Eye (tissue), 1 donor: ENCODE results near the gene P2RX6.
"Not testable (repeated sequence)": the region's sequence is repeated elsewhere in the genome, so short reads cannot be mapped to it uniquely, and the experiment has no call there.

Source experiments
- DNase-seq: peaks from one replicate; pipeline ENCODE4 v3.0.0-alpha.2; 2015

P2RX6 gene

DNA sequence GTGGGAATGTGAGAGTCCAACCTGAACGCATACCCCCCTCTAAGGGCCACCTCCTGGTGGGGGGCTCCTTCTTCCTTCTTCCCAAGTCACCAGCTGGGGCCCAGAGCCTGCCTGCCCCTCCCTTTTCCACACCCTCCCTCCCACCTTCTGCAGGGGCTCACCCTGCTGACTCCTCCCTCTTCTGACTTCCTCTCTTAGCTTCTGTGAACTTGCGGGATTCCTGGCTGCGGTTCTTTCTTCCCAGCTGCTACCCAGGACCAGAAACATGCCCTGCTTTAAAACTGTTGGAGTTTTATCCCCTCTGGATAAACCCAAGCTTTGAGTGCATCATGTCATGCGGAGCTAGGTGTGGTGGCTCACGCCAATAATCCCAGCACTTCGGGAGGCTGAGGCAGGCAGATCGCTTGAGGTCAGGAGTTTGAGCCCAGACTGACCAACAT lies 40.9 kb downstream of the P2RX6 start:
- no peak for DNase-seq

DNA sequence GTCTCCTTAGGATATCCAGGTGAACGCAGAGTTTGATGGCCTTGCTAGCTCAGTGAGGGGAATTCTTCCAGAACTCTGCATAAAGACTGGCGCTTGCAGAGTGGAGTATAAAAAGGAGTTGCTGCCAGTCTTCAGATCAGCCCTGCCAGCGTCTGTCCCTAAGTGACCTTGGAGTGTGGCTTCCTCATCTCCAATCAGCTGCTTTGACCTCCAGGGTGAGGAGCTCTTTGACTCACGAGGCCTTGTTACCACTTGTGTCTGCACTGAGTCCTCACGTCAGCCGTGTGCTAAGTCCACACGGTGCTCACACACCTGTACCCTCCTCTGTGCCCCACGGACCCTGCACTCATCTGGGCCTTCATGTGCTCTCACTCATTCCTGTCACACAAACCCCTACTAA lies 45.4 kb downstream of the P2RX6 start:
- DNase-seq = not testable (repeated sequence)

DNA sequence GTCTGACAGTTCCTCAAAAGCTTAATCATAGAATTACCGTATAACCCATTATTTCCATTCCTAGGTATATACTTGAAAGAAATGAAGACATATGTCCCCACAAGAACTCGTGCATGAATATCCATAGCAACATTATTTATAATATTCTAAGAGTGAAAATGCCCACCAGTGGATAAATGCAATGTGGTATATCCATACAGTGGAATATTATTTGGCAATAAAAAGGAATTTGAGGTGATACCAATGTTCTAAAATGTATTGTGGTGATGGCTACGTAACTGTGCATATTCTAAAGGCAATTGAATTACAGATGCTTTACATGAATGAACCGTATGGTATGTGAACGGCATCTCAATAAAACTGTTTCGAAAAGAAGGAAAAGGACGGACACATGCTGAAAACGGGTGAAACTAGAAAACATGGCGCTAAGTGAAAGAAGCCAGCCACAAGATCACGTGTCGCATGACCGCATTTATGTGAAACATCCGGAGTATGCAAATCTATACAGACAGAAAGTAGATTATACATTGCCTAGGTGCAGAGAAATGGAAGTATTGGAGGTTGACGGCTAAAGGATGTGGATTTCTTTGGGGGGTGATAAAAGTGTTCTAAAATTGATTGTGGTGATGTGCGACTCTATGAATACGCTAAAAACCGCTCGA lies 46.8 kb downstream of the P2RX6 start:
- DNase-seq = not testable (repeated sequence)

GRCh38 chr22:21064425-21064824 lies 49.5 kb downstream of the P2RX6 start:
- not testable (repeated sequence) for DNase-seq

GRCh38 chr22:21064917-21065864 lies 50.2 kb downstream of the P2RX6 start:
- no peak for DNase-seq

- DNase-seq = no peak
Observed at GRCh38 chr22:21067075-21067900, 52.3 kb downstream of the P2RX6 start.

DNA sequence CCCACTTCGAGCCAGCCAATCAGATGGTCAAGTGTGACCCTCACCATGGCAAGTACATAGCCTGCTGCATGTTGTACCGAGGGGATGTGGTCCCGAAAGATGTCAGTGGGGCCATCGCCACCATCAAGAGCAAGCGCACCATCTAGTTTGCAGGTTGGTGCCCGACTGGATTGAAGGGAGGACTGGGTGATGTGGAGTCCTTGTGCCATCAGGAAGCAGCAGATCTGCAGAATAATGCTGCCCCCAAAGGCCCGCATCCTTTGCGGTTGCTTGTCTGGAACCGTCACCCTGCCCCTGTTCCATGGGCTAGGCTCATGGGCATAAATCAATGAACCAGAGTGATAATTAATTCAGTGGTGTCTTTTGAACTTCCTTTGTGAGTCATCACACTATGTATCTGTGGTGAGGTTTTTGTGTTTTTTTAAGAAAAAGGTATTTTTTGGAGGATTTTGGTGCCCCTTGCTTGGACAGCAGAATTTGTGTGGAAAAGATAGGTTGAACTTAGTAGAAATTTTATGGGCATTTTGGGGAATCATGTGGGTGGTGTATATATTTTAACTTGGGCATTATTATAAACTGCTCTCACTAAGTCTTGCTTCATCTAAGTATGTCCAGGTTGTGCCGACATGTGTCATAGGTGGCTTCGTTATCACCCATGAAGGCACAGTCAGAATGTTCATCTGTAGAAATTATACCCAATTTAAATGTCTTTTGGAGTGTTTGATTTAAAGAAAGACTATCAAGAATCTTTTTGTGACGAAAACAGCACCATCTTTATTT lies 53.1 kb downstream of the P2RX6 start:
- no peak for DNase-seq

- no peak for DNase-seq
Observed at GRCh38 chr22:21068681-21069276, 53.8 kb downstream of the P2RX6 start.

GRCh38 chr22:21069375-21069774 lies 54.4 kb downstream of the P2RX6 start:
- DNase-seq = no peak

GRCh38 chr22:21070690-21071615 lies 56.0 kb downstream of the P2RX6 start:
- no peak for DNase-seq

DNA sequence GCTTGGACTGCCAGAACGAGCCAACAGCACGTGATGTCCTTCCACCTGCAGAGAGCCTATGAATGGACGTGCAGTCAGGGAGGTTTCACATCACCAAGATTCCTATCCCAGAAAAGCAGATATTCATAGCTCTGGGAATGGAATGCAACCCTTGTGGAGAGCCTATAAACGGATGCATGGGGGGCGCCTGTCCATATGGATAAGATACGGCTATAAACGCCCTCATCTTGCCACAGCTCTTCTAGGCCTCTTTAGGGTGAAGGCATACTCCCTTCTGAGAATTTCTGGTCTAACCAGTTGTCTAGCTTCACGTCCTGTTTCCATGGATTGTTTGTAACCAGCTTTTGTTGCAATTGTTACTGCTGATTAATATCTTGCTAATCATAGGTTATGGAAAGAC lies 56.8 kb downstream of the P2RX6 start:
- DNase-seq = not testable (repeated sequence)

DNA sequence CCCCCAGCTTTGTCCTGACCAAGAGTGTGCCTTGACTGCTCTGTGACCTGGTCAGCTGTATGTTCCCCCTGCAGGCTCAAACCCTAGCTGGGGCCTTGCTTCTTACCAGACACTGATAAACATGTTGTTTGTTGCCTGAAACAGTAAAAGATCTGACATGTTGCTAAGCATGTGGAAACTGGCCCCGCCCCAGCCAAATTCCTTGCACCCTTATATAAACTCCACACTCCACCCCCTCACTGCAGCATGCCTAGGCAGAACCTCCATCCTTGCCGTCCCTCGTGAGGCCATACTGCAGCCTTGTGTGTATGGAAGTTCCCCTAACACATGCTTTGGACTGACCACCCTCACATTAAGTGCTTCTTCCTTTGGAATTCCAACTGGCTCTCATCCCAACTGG lies 58.1 kb downstream of the P2RX6 start:
- DNase-seq = no peak

DNA sequence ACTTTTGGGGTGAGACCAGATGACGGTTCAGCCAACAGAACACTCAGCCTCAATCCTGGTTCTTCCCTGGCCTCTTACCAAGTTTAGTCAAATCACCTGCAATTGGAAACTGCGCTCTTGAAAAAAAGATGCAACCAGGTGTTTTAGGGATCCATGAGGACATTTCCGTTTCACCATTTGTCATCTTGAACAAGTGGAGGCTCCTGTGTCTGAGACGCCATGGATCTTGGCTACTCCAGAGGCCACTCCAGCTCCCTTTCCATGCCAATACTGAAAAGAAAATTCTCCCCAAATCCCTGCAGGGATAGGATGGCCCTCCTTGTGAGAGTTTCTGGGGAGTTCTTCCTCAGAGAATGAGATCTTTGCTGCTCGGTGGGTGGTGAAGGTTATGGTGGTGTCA lies 58.5 kb downstream of the P2RX6 start:
- no peak for DNase-seq

DNA sequence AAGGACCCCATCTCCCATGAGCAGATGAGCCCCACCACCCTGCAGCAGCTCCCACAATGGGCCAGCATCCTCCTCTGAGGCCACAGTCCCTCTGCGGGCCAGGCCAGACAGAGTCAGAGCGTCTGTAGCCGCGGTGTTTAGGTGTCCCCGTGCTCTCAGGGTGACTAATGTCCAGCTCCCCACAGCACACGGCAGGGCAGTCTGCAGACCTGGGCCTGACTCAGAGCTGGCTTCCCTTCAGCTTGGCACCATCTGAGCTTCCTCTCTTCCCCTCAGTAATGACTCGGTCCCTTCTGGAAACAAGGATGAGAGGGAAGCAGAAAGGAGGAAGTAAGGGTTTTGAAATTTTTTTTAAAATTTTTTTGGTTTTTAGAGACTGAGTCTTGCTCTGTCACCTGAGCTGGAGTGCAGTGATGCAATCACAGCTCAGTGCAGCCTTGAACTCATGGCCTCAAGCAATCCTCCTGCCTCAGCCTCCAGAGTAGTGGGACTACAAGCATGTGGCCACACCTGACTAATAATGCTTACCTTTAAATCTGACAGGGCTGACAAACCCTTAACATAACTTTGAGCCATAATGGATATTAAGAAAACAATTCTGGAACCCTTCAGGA lies 59.2 kb downstream of the P2RX6 start:
- DNase-seq = no peak

DNA sequence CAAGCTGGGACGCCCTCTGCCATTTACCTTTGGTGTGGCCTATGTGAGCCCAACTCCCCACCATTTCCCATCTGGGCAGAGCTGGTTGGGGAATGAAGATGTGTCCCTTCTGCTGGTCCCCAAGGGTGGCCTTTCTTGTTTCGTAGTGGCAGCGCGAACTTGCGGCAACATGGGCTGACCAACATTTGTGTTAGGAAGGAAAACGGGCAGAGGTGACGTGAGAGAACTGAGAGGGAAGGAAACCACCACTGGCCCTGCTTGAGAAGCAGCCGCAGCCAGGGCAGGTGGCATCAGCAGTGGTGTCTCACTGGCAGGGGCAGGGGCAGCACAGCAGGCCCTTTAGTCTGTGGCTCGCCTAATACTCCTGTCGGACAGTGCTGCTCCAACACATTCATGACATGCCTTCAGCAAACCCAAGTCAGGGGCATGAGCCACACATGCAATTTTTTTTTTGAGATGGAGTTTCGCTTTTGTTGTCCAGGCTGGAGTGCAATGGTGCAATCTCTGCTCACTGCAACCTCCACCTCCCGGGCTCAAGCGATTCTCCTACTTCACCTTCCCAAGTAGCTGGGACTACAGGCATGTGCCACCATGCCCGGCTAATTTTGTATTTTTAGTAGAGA lies 60.7 kb downstream of the P2RX6 start:
- no peak for DNase-seq

DNA sequence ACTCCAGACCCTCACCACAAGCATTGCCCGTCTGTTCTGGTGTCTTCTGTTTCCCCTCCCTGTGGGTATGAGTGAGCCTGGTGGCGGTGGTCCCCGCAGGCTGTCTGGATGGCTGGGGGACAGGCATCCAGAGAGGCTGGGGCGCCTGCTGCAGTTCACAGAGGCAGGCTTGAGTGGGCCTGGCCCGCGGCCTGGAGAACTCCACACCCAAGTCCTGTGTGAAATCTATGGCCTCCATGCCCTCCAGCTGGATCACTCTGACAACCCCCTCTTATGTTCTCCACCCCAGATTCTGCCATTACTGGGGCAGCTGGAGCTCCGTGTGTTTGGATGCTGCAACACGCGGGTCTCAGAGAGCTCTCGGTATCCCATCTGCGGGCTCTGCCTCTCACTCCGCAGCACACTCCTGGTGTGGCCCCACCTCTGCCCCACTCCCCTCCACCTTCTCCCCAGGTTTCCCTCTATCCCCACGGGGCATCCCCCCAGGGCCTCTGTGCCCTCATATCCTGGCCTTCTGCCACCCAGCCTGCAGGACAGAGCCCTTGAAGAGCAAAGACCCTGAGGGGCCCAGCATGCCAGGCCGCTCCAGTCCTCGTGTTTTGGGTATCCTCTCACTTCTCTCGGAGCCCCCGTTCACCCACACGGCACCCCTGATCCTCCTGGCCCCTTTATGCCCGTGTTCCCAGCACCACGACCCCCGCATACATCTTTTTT lies 62.1 kb downstream of the P2RX6 start:
- DNase-seq = no peak
